AG04450 (cell line): ENCODE measurements around the gene SYNE3. TPM values are rescaled to one million over a fixed set of nuclear protein-coding genes. Genes with fewer than 3 reads are reported as not detected.

Experiments
- CTCF ChIA-PET: fragments of 300-600, 350-600 bp; formaldehyde crosslinking; extraction: SDS; loops from one replicate; lab custom pipeline; 2022; ENCODE audit warnings: antibody characterized with exemption, inconsistent platforms; lab: Charles Lee
- POLR2A ChIA-PET: fragments of 350-600 bp; formaldehyde crosslinking; extraction: SDS; loops from one replicate; lab custom pipeline; 2021; ENCODE audit warnings: antibody characterized with exemption, inconsistent platforms; lab: Yijun Ruan, JAX
- DNase-seq: peaks from one replicate; pipeline ENCODE4 v3.0.0-alpha.2; 2011; ENCODE audit warnings: low read depth, low spot score
- H3K27ac ChIP-seq: one replicate; pipeline ENCODE4 v1.5.1; 2012; ENCODE audit warnings: low read depth, low read length, control low read depth
- H3K27me3 ChIP-seq: one replicate; pipeline ENCODE4 v1.6.0; 2012; ENCODE audit warnings: low read length; ENCODE audit not compliant: control insufficient read depth, insufficient read depth
- H3K4me3 ChIP-seq: 2 replicates; pipeline ENCODE4 v1.5.1; 2011; ENCODE audit warnings: mild to moderate bottlenecking, low read depth, low read length, control low read depth
- H3K9me3 ChIP-seq: 2 replicates; pipeline ENCODE4 v1.5.1; 2012; ENCODE audit warnings: low read length; ENCODE audit not compliant: control insufficient read depth, insufficient read depth
- polyA plus RNA-seq: library from polyadenylated mRNA; depleted of rRNA; stranded (reverse); fragments of >200 nt; gene quantifications from 2 replicates; pipeline ENCODE4 v1.2.3, GENCODE V29; 2011
- TF ChIP-seq, protein P1 (sequence below): IDR thresholded peaks from 2 replicates; pipeline ENCODE4 v1.5.1; 2011; ENCODE audit warnings: low read depth, low read length, control low read depth, inconsistent platforms

The SYNE3 gene
- polyA plus RNA-seq, 1 experiment, result 4.2 TPM

DNA sequence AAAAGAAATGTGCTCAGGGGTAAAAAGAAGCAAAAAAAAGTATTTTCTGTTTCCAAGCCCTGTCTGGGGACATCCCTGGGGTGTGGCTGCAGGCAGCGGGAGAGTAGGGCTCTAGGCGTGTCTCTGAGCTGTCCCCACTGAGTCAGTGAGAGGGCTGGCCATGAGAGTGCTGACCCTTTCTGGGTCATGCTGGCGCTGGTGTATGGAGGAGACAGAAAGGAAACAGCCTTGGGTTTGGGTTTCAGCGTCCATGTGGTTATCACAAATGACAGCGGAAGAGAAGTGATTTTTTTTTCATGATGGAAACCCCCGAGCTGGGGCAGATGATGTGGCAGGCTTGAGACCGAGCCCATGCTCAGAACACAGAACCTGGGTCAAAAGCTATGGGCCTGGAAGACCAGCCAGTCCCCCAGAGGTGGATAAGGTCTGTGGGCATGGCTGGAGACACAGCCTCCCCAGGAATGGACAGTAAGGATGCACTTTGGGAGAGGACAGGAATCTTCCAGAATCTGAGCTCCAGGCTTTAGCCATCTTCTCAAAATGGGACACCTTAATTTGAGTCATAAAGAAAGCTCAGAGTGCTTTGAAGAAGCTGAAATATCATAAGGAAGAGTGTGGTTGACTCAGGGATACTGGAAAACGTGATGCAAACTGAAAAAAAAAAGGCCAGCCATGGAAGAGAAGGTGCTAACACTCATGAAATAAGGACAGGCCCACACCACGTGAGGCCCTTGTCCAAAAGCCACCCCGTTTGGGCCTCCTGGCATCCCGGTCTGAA is 36.2 kb downstream of the SYNE3 start:
- TF ChIP-seq, protein P1, sequence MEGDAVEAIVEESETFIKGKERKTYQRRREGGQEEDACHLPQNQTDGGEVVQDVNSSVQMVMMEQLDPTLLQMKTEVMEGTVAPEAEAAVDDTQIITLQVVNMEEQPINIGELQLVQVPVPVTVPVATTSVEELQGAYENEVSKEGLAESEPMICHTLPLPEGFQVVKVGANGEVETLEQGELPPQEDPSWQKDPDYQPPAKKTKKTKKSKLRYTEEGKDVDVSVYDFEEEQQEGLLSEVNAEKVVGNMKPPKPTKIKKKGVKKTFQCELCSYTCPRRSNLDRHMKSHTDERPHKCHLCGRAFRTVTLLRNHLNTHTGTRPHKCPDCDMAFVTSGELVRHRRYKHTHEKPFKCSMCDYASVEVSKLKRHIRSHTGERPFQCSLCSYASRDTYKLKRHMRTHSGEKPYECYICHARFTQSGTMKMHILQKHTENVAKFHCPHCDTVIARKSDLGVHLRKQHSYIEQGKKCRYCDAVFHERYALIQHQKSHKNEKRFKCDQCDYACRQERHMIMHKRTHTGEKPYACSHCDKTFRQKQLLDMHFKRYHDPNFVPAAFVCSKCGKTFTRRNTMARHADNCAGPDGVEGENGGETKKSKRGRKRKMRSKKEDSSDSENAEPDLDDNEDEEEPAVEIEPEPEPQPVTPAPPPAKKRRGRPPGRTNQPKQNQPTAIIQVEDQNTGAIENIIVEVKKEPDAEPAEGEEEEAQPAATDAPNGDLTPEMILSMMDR, result no peak
- DNase-seq, result no peak
- Histone ChIP-seq H3K9me3 (no peaks in the 10 kb centered on the region; the same call in 1 of the 2 replicates), H3K27me3 (no peaks in the 10 kb centered on the region), H3K4me3 (no peak overlapping the region), H3K27ac (no peak overlapping the region)
- ChIA-PET POLR2A (no interaction called here), CTCF (interaction anchor here (1.0 to 4.2 kb wide), 2 partner anchors 38 to 792 kb away, joined by 3 to 14 read pairs; no protein-coding TSS in a partner anchor)

DNA sequence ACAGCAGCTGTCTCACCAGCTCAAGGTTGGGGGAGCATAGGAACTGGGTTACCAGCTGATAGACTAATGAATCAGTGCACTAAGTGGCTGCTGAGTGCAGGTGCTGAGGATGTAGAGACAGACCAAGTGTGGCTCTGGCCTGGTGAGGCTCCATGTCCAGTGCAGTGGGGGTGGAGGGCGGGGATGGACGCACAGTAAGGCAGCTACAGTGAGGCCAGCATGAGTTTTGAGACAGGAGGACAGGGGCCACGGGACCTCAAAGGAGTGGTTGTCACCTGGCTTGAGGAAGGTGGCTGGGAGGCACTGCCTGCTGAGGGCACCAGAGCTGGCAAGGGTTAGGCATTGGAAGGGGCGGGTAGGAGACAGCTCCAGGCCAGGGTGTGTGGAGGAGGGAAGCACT is 37.0 kb downstream of the SYNE3 start:
- no peaks in the 10 kb centered on the region for H3K27me3 ChIP-seq
- H3K9me3 ChIP-seq, result no peaks in the 10 kb centered on the region; the same call in 1 of the 2 replicates
- TF ChIP-seq, protein P1, result no peak
- no peak overlapping the region for H3K27ac ChIP-seq
- CTCF ChIA-PET, result interaction anchor here (0.9 to 4.2 kb wide), 3 partner anchors 27 to 47 kb away, joined by 3 to 14 read pairs (median 7); no protein-coding TSS in a partner anchor
- POLR2A ChIA-PET, result no interaction called here
- DNase-seq, result no peak
- H3K4me3 ChIP-seq, result no peak overlapping the region

DNA sequence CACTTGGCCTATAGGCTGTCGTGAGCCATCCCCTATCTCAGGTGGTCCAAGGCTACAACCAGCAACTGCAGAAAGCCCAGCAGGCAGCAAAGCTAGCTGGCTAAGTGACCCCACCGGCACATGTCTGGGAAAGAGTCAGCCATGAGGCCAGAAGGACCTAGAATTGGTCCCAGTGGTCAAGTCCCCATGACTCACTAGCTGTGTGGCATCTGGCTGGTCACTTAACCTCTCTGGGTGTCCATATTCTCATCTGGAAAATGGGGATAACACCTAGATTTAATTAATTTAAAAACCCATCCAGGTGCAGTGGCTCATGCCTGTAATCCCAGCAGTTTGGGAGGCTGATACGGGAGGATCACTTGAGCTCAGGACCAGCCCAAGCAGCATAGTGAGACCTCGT is 37.6 kb downstream of the SYNE3 start:
- ChIA-PET CTCF (interaction anchor here (0.9 to 4.2 kb wide), 3 partner anchors 27 to 48 kb away, joined by 3 to 14 read pairs (median 7); no protein-coding TSS in a partner anchor), POLR2A (no interaction called here)
- H3K4me3 ChIP-seq, result no peak overlapping the region
- DNase-seq, result no peak
- H3K27me3 ChIP-seq, result no peaks in the 10 kb centered on the region
- H3K27ac ChIP-seq, result no peak overlapping the region
- no peaks in the 10 kb centered on the region; the same call in 1 of the 2 replicates for H3K9me3 ChIP-seq
- TF ChIP-seq, protein P1, result no peak

DNA sequence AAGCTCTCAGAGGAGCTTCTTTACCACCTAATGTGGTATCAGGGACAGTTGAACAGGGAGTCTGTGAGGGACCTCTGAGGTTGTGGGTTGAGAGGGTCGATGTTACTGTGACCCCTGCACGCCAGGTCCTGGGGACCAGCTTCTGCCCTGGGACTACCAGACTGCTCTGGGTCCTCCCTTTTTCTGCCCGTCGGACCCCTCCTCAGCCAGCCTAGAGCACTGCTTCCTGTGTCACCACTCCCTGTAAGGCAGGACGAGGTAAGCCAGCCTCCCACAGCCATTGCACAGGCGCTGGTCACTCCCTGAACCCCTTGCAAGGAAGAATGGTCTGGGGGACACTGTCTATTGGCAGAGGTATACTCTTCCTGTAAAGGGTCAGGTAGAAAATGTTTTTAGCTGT is 38.1 kb downstream of the SYNE3 start:
- no peaks in the 10 kb centered on the region for H3K27me3 ChIP-seq
- ChIA-PET POLR2A (no interaction called here), CTCF (interaction anchor here (1.9 to 4.2 kb wide), 2 partner anchors 36 to 49 kb away, joined by 7 to 14 read pairs; no protein-coding TSS in a partner anchor)
- H3K9me3 ChIP-seq, result no peaks in the 10 kb centered on the region; the same call in 1 of the 2 replicates
- H3K4me3 ChIP-seq, result no peak overlapping the region
- no peak for DNase-seq
- TF ChIP-seq, protein P1, result no peak
- no peak overlapping the region for H3K27ac ChIP-seq
